Central memory CD8-positive, alpha-beta T cell (primary cell): ENCODE results near the gene OGFOD3.

ENCODE experiments used
- ATAC-seq: fragments of 150-1000 bp; cut with Tn5 transposase; replicated peaks from 2 replicates; pipeline ENCODE4 v1.10.0; 2022; ENCODE audit warnings: mild to moderate bottlenecking, moderate FRiP score, moderate number of reproducible peaks; ENCODE audit not compliant: poor library complexity, severe bottlenecking; ENCODE audit errors: extremely low read depth
- DNase-seq, 2 donors: peaks; one replicate each; pipeline ENCODE4 v3.0.0; 2021; ENCODE audit warnings: low spot score in 2 of 2
- H3K27ac Mint-ChIP-seq: one replicate; pipeline ENCODE4 v1.8.0; 2022; ENCODE audit warnings: low read depth, mild to moderate bottlenecking, moderate library complexity, mixed read lengths
- H3K27me3 Mint-ChIP-seq: one replicate; pipeline ENCODE4 v1.8.0; 2022; ENCODE audit warnings: mixed read lengths
- H3K36me3 Mint-ChIP-seq: one replicate; pipeline ENCODE4 v1.8.0; 2022; ENCODE audit warnings: mild to moderate bottlenecking, moderate library complexity, mixed read lengths; ENCODE audit not compliant: insufficient read depth
- H3K4me1 Mint-ChIP-seq: one replicate; pipeline ENCODE4 v1.8.0; 2022; ENCODE audit warnings: mixed read lengths
- H3K4me3 Mint-ChIP-seq: one replicate; pipeline ENCODE4 v1.8.0; 2022; ENCODE audit warnings: mild to moderate bottlenecking, moderate library complexity, mixed read lengths
- H3K9me3 Mint-ChIP-seq: one replicate; pipeline ENCODE4 v1.8.0; 2022; ENCODE audit warnings: mixed read lengths

Gene OGFOD3

DNA sequence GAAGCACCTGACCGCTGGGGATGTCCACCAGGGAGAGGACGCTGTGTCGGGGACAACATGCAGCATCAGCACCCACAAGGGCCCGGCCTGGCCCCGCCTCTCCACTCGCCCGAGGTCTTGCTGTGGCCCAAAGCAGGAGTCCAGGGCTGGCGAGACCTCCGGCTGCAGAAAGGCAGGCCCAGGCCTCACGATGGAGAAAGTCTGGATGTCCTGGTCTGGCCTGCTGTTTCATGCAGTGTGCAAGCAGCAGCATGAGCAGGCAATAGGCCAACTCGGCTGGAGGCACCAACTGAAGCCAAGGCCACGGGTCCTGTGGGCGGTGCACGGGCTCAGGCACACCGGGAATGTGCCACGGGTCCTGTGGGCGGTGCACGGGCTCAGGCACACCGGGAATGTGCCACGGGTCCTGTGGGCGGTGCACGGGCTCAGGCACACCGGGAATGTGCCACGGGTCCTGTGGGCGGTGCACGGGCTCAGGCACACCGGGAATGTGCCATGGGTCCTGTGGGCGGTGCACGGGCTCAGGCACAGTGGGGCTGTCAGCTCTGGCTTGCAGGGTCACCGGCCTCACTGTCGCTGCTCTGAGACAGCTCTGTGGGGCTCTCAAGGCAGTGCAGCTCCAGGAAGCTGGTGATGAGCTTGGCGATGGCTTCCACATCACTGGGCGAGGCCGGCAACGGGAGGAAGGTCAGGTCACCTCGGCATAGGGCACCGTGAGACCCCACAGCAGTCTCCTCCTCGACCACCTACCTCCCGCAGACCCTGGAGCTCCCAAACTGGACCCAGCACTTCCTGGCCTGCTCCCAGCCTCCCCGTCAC, 25.3 kb upstream of the OGFOD3 start:
- DNase-seq: no peak
- Mint-ChIP-seq H3K4me3 (no peak overlapping the region), H3K4me1 (peaks cover 6% of the 10 kb centered on the region), H3K27me3 (no peaks in the 10 kb centered on the region), H3K9me3 (no peaks in the 10 kb centered on the region), H3K27ac (no peak overlapping the region), H3K36me3 (peaks cover 4% of the 10 kb centered on the region)
- no peak for ATAC-seq

DNA sequence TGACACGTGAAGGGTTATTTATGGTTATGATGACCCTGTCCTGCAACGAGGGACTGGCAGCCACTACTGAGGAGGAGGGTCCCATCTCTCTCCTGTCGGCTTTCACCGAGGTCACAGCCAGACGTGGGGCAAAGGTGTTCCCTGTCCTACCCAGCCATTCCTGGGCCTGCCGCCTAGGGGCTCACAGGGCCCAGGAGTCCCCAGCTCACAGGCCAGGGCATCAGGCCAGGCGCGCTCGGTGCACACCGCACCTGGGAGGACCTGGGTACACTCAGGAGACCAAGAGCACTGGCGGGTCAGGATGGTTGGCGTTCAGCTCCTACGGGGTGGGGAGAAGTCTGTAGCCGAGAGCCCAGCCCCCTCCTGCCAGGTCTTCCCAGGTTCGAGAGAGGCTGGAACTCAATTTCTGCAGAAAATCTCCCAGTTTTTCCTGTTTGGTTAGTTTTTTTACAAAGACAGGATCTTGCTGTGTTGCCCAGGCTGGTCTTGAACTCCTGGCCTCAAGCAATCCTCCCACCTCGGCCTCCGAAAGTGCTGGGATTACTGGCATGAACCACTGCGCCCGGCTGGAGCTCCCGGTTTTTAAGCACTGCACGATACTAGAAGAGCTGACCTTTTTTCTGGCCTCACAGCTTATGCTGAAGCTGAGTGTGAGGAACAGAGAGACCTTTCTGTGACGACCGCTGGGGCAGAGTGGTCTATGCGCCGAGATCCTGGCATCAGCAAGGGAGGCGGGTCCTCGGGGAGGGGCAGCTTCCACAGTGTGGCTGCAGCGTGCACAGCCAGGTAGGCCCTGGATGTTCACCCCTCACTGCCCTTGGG, 24.5 kb upstream of the OGFOD3 start:
- Mint-ChIP-seq H3K36me3 (peaks cover 6% of the 10 kb centered on the region), H3K27me3 (no peaks in the 10 kb centered on the region), H3K27ac (no peak overlapping the region), H3K9me3 (no peaks in the 10 kb centered on the region), H3K4me1 (peaks cover 4% of the 10 kb centered on the region), H3K4me3 (no peak overlapping the region)
- no peak for DNase-seq
- no peak for ATAC-seq

- Mint-ChIP-seq H3K36me3 (peaks cover 8% of the 10 kb centered on the region), H3K4me1 (no peaks in the 10 kb centered on the region), H3K27me3 (no peaks in the 10 kb centered on the region), H3K4me3 (no peak overlapping the region), H3K27ac (peak overlapping the region; percentile 87), H3K9me3 (no peaks in the 10 kb centered on the region)
- DNase-seq (no peak), ATAC-seq (no peak)
Measured at GRCh38 chr17:82441691-82442487, 23.5 kb upstream of the OGFOD3 start.

- peaks cover 6% of the 10 kb centered on the region for H3K36me3 Mint-ChIP-seq
- H3K27ac Mint-ChIP-seq: peak overlapping the region; percentile 87
- no peak overlapping the region for H3K4me3 Mint-ChIP-seq
- no peaks in the 10 kb centered on the region for H3K27me3 Mint-ChIP-seq
- H3K9me3 Mint-ChIP-seq: no peaks in the 10 kb centered on the region
- H3K4me1 Mint-ChIP-seq: no peaks in the 10 kb centered on the region
- DNase-seq: no peak
- no peak for ATAC-seq
Measured at GRCh38 chr17:82440991-82441627, 22.7 kb upstream of the OGFOD3 start.

GRCh38 chr17:82440469-82440981, 22.1 kb upstream of the OGFOD3 start:
- no peak for DNase-seq
- H3K9me3 Mint-ChIP-seq: no peaks in the 10 kb centered on the region

DNA sequence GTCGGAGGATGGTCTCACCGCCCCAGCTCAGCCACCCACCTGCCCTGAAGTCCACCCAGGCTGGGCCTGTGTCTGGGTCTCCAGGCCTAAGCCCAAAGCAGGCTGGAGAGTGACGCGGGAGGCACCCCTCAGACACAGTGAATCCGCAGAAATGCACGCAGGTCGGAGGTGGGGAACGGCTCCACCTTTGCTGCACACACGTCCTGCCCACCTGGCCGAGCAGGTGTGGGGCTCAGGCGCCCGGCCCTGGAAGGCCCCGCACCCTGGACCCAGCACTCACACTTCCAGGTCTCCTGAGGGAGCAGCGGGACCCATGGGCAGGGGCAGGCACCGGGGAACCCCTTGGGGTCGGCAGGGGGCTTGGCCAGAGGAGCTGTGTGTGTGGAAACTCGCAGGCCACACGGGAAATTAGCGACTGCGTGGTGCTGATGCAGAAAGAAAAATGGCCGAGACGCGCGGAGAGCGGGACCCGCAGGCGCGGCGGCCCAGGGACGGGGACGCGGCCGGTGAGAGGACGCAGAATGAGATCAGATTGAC, 21.5 kb upstream of the OGFOD3 start:
- H3K27ac Mint-ChIP-seq: no peak overlapping the region

More at GRCh38 chr17:82440469-82440981, 22.1 kb upstream of the OGFOD3 start:
- no peaks in the 10 kb centered on the region for H3K27me3 Mint-ChIP-seq
- no peak overlapping the region for H3K4me3 Mint-ChIP-seq
- H3K36me3 Mint-ChIP-seq: peaks cover 6% of the 10 kb centered on the region
- peak overlapping the region; percentile 76 for H3K27ac Mint-ChIP-seq
- no peak for ATAC-seq
- H3K4me1 Mint-ChIP-seq: no peaks in the 10 kb centered on the region

DNA sequence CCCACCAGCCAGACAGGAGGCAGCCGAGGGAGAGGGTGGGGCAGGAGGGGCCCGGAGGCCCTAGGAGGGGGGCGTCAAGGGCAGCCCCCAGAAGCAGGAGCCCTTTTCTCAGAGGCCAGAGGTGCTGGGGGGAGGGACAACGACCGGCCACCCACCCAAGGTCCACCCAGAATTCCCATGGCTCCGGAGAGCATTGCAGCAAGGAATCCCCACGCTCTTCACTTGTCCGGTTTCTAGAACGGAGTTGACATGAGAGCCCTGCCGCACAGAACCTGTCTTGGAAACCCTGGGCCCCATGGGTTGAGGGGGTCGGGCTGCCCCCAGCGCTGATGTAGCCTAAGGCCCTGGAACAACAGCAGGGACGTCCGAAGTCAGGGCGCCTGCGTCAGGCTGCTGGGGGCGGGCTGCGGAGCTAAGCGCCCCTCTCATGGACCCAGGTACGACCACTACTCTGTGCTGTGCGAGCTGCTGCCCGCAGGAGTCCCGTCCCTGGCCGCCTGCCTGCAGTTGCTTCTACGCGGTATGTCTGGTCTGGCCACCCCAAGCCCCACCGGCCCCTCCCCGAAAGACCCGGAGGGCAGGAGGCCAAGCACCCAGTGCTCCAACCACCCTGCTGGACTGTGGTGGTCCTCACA, 20.9 kb upstream of the OGFOD3 start:
- Mint-ChIP-seq H3K4me1 (no peaks in the 10 kb centered on the region), H3K27ac (no peak overlapping the region), H3K4me3 (no peak overlapping the region), H3K27me3 (no peaks in the 10 kb centered on the region), H3K36me3 (peaks cover 6% of the 10 kb centered on the region), H3K9me3 (no peaks in the 10 kb centered on the region)
- ATAC-seq: no peak
- DNase-seq: no peak

More for the DNA sequence above, 21.5 kb upstream of the OGFOD3 start:
- Mint-ChIP-seq H3K36me3 (peaks cover 6% of the 10 kb centered on the region), H3K9me3 (no peaks in the 10 kb centered on the region), H3K4me1 (no peaks in the 10 kb centered on the region), H3K27me3 (no peaks in the 10 kb centered on the region), H3K4me3 (no peak overlapping the region)
- no peak for DNase-seq
- no peak for ATAC-seq

- ATAC-seq: no peak
- Mint-ChIP-seq H3K36me3 (peaks cover 6% of the 10 kb centered on the region), H3K4me1 (peaks cover 5% of the 10 kb centered on the region), H3K27me3 (no peaks in the 10 kb centered on the region), H3K4me3 (no peak overlapping the region), H3K27ac (no peak overlapping the region), H3K9me3 (no peaks in the 10 kb centered on the region)
- no peak for DNase-seq
Measured at GRCh38 chr17:82438401-82439193, 20.2 kb upstream of the OGFOD3 start.

- Mint-ChIP-seq H3K9me3 (no peaks in the 10 kb centered on the region), H3K36me3 (peaks cover 6% of the 10 kb centered on the region), H3K4me1 (peaks cover 5% of the 10 kb centered on the region), H3K27ac (no peak overlapping the region), H3K27me3 (no peaks in the 10 kb centered on the region), H3K4me3 (no peak overlapping the region)
- no peak for ATAC-seq
- DNase-seq: no peak
Measured at GRCh38 chr17:82437325-82437668, 18.9 kb upstream of the OGFOD3 start.

DNA sequence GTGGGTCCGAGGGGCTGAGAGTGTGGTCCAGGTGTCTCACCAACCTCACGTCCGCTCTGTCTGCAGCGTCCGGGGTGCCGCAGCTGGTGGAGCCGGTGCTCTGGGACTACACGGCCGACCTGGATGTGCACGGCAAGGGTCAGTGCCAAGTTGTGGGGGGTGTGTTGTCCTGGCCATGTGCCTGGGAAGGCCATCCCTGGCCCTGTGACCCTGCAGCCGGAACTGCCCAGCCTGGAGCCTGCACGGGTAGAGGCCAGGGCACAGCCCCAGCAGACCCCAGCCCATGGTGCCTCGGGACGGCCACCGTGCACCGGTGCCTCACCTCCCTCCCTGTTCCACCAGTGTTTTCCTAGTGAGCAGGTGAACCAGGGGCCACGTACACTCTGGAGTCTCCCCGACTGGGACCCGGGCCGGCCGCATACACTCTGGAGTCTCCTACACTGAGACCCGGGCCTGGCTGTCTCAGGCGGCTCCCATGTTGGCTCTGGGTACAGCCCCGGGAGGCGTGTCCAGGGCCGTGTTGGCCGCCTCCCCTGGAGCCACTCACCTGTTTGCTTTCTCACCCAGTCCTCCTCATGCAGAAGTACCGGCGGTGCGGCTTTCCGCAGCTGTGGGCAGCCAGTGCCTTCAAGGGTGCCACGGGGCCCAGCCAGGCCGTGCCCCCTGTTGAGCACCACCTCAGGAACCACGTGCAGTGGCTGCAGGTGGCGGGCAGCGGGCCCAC, 18.4 kb upstream of the OGFOD3 start:
- Mint-ChIP-seq H3K4me3 (no peak overlapping the region), H3K27me3 (no peaks in the 10 kb centered on the region), H3K27ac (no peak overlapping the region), H3K36me3 (peaks cover 4% of the 10 kb centered on the region), H3K9me3 (no peaks in the 10 kb centered on the region), H3K4me1 (peaks cover 5% of the 10 kb centered on the region)
- no peak for DNase-seq
- ATAC-seq: no peak
